NB4 (cell line): ENCODE data around the gene IMPDH1.

Experiments used
- POLR2A ChIP-seq: IDR thresholded peaks from 2 replicates; pipeline ENCODE4 v1.6.1; 2011; ENCODE audit warnings: mild to moderate bottlenecking; ENCODE audit not compliant: insufficient read length; ENCODE audit errors: extremely low read depth
- TF ChIP-seq, protein P1 (sequence below): IDR thresholded peaks from one replicate; pipeline ENCODE4 v1.5.1; 2012; ENCODE audit warnings: low read depth, low read length

DNA sequence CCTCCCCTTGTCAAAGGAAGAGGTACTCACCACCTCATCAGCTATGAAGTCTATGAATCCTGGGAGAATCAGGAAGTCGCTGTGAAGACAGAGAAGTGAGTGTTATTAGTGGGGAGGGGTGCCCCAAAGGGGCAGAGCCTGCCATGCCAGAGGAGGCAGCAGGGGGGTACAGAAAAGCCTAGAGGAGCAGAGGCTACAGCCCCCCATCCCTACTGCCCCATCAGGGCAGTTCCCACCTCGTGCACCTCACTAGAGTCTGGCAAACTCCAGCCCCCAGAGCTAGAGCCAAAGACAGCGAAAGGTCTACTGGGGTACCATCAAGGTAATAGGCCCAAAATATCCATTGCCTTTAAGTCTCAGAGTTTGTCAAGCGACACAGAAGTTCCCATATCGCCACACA lies 6.1 kb downstream of the IMPDH1 start:
- TF ChIP-seq, protein P1, sequence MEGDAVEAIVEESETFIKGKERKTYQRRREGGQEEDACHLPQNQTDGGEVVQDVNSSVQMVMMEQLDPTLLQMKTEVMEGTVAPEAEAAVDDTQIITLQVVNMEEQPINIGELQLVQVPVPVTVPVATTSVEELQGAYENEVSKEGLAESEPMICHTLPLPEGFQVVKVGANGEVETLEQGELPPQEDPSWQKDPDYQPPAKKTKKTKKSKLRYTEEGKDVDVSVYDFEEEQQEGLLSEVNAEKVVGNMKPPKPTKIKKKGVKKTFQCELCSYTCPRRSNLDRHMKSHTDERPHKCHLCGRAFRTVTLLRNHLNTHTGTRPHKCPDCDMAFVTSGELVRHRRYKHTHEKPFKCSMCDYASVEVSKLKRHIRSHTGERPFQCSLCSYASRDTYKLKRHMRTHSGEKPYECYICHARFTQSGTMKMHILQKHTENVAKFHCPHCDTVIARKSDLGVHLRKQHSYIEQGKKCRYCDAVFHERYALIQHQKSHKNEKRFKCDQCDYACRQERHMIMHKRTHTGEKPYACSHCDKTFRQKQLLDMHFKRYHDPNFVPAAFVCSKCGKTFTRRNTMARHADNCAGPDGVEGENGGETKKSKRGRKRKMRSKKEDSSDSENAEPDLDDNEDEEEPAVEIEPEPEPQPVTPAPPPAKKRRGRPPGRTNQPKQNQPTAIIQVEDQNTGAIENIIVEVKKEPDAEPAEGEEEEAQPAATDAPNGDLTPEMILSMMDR: no peak
- no peak for TF ChIP-seq POLR2A
